LoVo (cell line): Measurements from ENCODE around the gene MACROD2.
A peak's percentile ranks its signal among the peaks of the same experiment; 100 is the strongest.

ENCODE experiments used
- DNase-seq: peaks from one replicate; pipeline ENCODE4 v3.0.0-alpha.2; 2016; ENCODE audit warnings: low spot score

Gene MACROD2

GRCh38 chr20:14712302-14712739 is 717.0 kb downstream of the MACROD2 start:
- DNase-seq, result peak; percentile 57

GRCh38 chr20:14715400-14715799 is 720.1 kb downstream of the MACROD2 start:
- DNase-seq, result no peak

- no peak for DNase-seq
Measured at GRCh38 chr20:14716351-14716801, 721.1 kb downstream of the MACROD2 start.

- DNase-seq, result peak; percentile 43
Measured at GRCh38 chr20:14717134-14717999, 722.1 kb downstream of the MACROD2 start.

- no peak for DNase-seq
Measured at GRCh38 chr20:14720251-14720650, 724.9 kb downstream of the MACROD2 start.

- no peak for DNase-seq
Measured at GRCh38 chr20:14721926-14722452, 726.7 kb downstream of the MACROD2 start.

GRCh38 chr20:14723614-14724013 is 728.3 kb downstream of the MACROD2 start:
- DNase-seq, result no peak

GRCh38 chr20:14724036-14724435 is 728.7 kb downstream of the MACROD2 start:
- no peak for DNase-seq

GRCh38 chr20:14724468-14724867 is 729.2 kb downstream of the MACROD2 start:
- DNase-seq, result no peak

GRCh38 chr20:14726591-14726990 is 731.3 kb downstream of the MACROD2 start:
- no peak for DNase-seq

- no peak for DNase-seq
Measured at GRCh38 chr20:14727485-14728150, 732.3 kb downstream of the MACROD2 start.

GRCh38 chr20:14729390-14729789 is 734.1 kb downstream of the MACROD2 start:
- DNase-seq, result no peak

- no peak for DNase-seq
Measured at GRCh38 chr20:14732343-14732742, 737.0 kb downstream of the MACROD2 start.

- DNase-seq, result no peak
Measured at GRCh38 chr20:14732996-14733395, 737.7 kb downstream of the MACROD2 start.

- no peak for DNase-seq
Measured at GRCh38 chr20:14740380-14740779, 745.1 kb downstream of the MACROD2 start.

GRCh38 chr20:14741616-14742015 is 746.3 kb downstream of the MACROD2 start:
- DNase-seq, result no peak

- DNase-seq, result no peak
Measured at GRCh38 chr20:14744723-14745122, 749.4 kb downstream of the MACROD2 start.

GRCh38 chr20:14745830-14746229 is 750.5 kb downstream of the MACROD2 start:
- no peak for DNase-seq

GRCh38 chr20:14751191-14751590 is 755.9 kb downstream of the MACROD2 start:
- no peak for DNase-seq

- no peak for DNase-seq
Measured at GRCh38 chr20:14757728-14758127, 762.4 kb downstream of the MACROD2 start.

- no peak for DNase-seq
Measured at GRCh38 chr20:14758356-14758755, 763.0 kb downstream of the MACROD2 start.

- no peak for DNase-seq
Measured at GRCh38 chr20:14759979-14760378, 764.7 kb downstream of the MACROD2 start.

GRCh38 chr20:14761903-14762302 is 766.6 kb downstream of the MACROD2 start:
- no peak for DNase-seq
